Measurements from ENCODE around the gene CARS2. TPM values are rescaled to one million over a fixed set of nuclear protein-coding genes. Genes with fewer than 3 reads are reported as not detected.
"Not testable (repeated sequence)": the region's sequence is repeated elsewhere in the genome, so short reads cannot be mapped to it uniquely, and the experiment has no call there.

CARS2 gene
- total RNA-seq, 2 experiments from 2014 or later: 45.0 to 47.3 TPM

GRCh38 chr13:110615005-110615321 lies 91.0 kb downstream of the CARS2 start:
- H3K27ac ChIP-seq (ENCODE audit: low read depth, low read length, poor library complexity, severe bottlenecking): no peak overlapping the region
- intact Hi-C loops (cut with micrococcal nuclease; ENCODE audit: unreplicated experiment): loop anchor here (5.0 to 10.0 kb wide), 2 partner anchors 100 to 143 kb away; partner anchors contain the start of gene ING1

GRCh38 chr13:110610955-110611595 lies 94.8 kb downstream of the CARS2 start:
- Histone ChIP-seq H3K79me2 (ENCODE audit: insufficient read depth, low read depth, low read length) (peaks cover 3% of the 10 kb centered on the region), H4K20me1 (ENCODE audit: insufficient read depth, low read length) (no peaks in the 10 kb centered on the region), H2AFZ (ENCODE audit: low read length) (no peak overlapping the region), H3K27ac (ENCODE audit: low read depth, low read length, poor library complexity, severe bottlenecking) (no peak overlapping the region), H3K36me3 (ENCODE audit: insufficient read depth, low read length) (no peaks in the 10 kb centered on the region), H3K4me1 (ENCODE audit: insufficient read depth, low read length, poor library complexity, severe bottlenecking) (peaks cover 4% of the 10 kb centered on the region), H3K4me3 (ENCODE audit: low read depth, low read length, poor library complexity, severe bottlenecking) (no peak overlapping the region), H3K9me2 (ENCODE audit: insufficient read depth, low read length) (no peaks in the 10 kb centered on the region), H3K4me2 (ENCODE audit: low read length) (no peak overlapping the region), H3K9me3 (ENCODE audit: low read length) (no peaks in the 10 kb centered on the region)
- intact Hi-C loops (cut with micrococcal nuclease; ENCODE audit: unreplicated experiment): loop anchor here (10.0 kb wide), 1 partner anchor 104 kb away; the partner anchor contains the start of gene ING1
- no peak for DNase-seq (ENCODE audit: low spot score)
- CTCF ChIA-PET (ENCODE audit: unreplicated experiment): no interaction called here
- no peak for TF ChIP-seq EZH2phosphoT487 (IDR thresholded peaks at IDR 0.05; ENCODE audit: borderline replicate concordance, low read depth, low read length)
- TF ChIP-seq, protein P1, sequence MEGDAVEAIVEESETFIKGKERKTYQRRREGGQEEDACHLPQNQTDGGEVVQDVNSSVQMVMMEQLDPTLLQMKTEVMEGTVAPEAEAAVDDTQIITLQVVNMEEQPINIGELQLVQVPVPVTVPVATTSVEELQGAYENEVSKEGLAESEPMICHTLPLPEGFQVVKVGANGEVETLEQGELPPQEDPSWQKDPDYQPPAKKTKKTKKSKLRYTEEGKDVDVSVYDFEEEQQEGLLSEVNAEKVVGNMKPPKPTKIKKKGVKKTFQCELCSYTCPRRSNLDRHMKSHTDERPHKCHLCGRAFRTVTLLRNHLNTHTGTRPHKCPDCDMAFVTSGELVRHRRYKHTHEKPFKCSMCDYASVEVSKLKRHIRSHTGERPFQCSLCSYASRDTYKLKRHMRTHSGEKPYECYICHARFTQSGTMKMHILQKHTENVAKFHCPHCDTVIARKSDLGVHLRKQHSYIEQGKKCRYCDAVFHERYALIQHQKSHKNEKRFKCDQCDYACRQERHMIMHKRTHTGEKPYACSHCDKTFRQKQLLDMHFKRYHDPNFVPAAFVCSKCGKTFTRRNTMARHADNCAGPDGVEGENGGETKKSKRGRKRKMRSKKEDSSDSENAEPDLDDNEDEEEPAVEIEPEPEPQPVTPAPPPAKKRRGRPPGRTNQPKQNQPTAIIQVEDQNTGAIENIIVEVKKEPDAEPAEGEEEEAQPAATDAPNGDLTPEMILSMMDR (conservative IDR thresholded peaks at IDR 0.05; ENCODE audit: low read length): no peak
- POLR2A ChIA-PET: no interaction called here
- BruUV-seq (replicated peaks): no TSS peak

More at GRCh38 chr13:110615005-110615321, 91.0 kb downstream of the CARS2 start:
- ChIA-PET CTCF (ENCODE audit: unreplicated experiment) (no interaction called here), POLR2A (no interaction called here)
- H3K4me3 ChIP-seq (ENCODE audit: low read depth, low read length, poor library complexity, severe bottlenecking): peak overlapping the region; percentile 87
- peak overlapping the region; percentile 92 for H3K4me2 ChIP-seq (ENCODE audit: low read length)
- TF ChIP-seq EZH2phosphoT487 (IDR thresholded peaks at IDR 0.05; ENCODE audit: borderline replicate concordance, low read depth, low read length): no peak
- TF ChIP-seq, protein P1 (conservative IDR thresholded peaks at IDR 0.05; ENCODE audit: low read length): no peak
- no peaks in the 10 kb centered on the region for H3K9me2 ChIP-seq (ENCODE audit: insufficient read depth, low read length)
- peak overlapping the region; percentile 94 for H2AFZ ChIP-seq (ENCODE audit: low read length)
- peaks cover 38% of the 10 kb centered on the region for H3K79me2 ChIP-seq (ENCODE audit: insufficient read depth, low read depth, low read length)
- no peaks in the 10 kb centered on the region for H3K36me3 ChIP-seq (ENCODE audit: insufficient read depth, low read length)
- no peaks in the 10 kb centered on the region for H4K20me1 ChIP-seq (ENCODE audit: insufficient read depth, low read length)
- no peaks in the 10 kb centered on the region for H3K9me3 ChIP-seq (ENCODE audit: low read length)
- no peak for DNase-seq (ENCODE audit: low spot score)
- no TSS peak for BruUV-seq (replicated peaks)
- peaks cover 14% of the 10 kb centered on the region for H3K4me1 ChIP-seq (ENCODE audit: insufficient read depth, low read length, poor library complexity, severe bottlenecking)

GRCh38 chr13:110607675-110608224 lies 98.2 kb downstream of the CARS2 start:
- no peaks in the 10 kb centered on the region for H3K4me1 ChIP-seq (ENCODE audit: insufficient read depth, low read length, poor library complexity, severe bottlenecking)
- CTCF ChIA-PET (ENCODE audit: unreplicated experiment): no interaction called here
- no peak overlapping the region for H3K4me2 ChIP-seq (ENCODE audit: low read length)
- no peaks in the 10 kb centered on the region for H3K36me3 ChIP-seq (ENCODE audit: insufficient read depth, low read length)
- no TSS peak for BruUV-seq (replicated peaks)
- no peaks in the 10 kb centered on the region for H3K9me3 ChIP-seq (ENCODE audit: low read length)
- no peaks in the 10 kb centered on the region for H4K20me1 ChIP-seq (ENCODE audit: insufficient read depth, low read length)
- H3K4me3 ChIP-seq (ENCODE audit: low read depth, low read length, poor library complexity, severe bottlenecking): no peak overlapping the region
- H3K79me2 ChIP-seq (ENCODE audit: insufficient read depth, low read depth, low read length): no peaks in the 10 kb centered on the region
- H3K27ac ChIP-seq (ENCODE audit: low read depth, low read length, poor library complexity, severe bottlenecking): no peak overlapping the region
- intact Hi-C loops (cut with micrococcal nuclease; ENCODE audit: unreplicated experiment): no loop called here
- TF ChIP-seq, protein P1 (conservative IDR thresholded peaks at IDR 0.05; ENCODE audit: low read length): no peak
- no peak for TF ChIP-seq EZH2phosphoT487 (IDR thresholded peaks at IDR 0.05; ENCODE audit: borderline replicate concordance, low read depth, low read length)
- H2AFZ ChIP-seq (ENCODE audit: low read length): no peak overlapping the region
- POLR2A ChIA-PET: no interaction called here
- H3K9me2 ChIP-seq (ENCODE audit: insufficient read depth, low read length): no peaks in the 10 kb centered on the region
- DNase-seq (ENCODE audit: low spot score): no peak

DNA sequence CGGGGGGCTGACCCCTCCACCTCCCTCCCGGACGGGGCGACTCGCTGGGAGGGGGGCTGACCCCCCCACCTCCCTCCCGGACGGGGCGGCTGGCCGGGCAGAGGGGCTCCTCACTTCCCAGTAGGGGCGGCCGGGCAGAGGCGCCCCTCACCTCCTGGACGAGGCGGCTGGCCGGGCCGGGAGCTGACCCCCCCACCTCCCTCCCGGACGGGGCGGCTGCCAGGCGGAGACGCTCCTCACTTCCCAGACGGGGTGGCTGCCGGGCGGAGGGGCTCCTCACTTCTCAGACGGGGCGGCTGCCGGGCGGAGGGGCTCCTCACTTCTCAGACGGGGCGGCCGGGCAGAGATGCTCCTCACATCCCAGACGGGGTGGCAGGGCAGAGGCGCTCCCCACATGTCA lies 99.6 kb downstream of the CARS2 start:
- H3K9me3 ChIP-seq (ENCODE audit: low read length); H3K4me3 ChIP-seq (ENCODE audit: low read depth, low read length, poor library complexity, severe bottlenecking); DNase-seq (ENCODE audit: low spot score); POLR2A ChIA-PET; H3K4me2 ChIP-seq (ENCODE audit: low read length); H3K27ac ChIP-seq (ENCODE audit: low read depth, low read length, poor library complexity, severe bottlenecking); CTCF ChIA-PET (ENCODE audit: unreplicated experiment); intact Hi-C loops (cut with micrococcal nuclease; ENCODE audit: unreplicated experiment); BruUV-seq (replicated peaks); H4K20me1 ChIP-seq (ENCODE audit: insufficient read depth, low read length); H2AFZ ChIP-seq (ENCODE audit: low read length); H3K4me1 ChIP-seq (ENCODE audit: insufficient read depth, low read length, poor library complexity, severe bottlenecking); H3K79me2 ChIP-seq (ENCODE audit: insufficient read depth, low read depth, low read length); H3K36me3 ChIP-seq (ENCODE audit: insufficient read depth, low read length); H3K9me2 ChIP-seq (ENCODE audit: insufficient read depth, low read length): not testable (repeated sequence)

Data from OCI-LY7 (cell line).